Uterus (tissue), 2 donors: ENCODE data around the gene SNX5.

ENCODE experiments used
- CTCF ChIP-seq, 4 experiments: fragments of 200-600 bp in 2 of 4; fragments of 450-650 bp in 2 of 4; sonication (generic) in 2 of 4; IDR thresholded peaks; one replicate each; pipeline ENCODE4 v1.5.1; 2016 to 2019; ENCODE audit warnings: antibody characterized with exemption in 4 of 4, mild to moderate bottlenecking in 2 of 4, moderate library complexity in 1 of 4
- POLR2A ChIP-seq, 2 donors: fragments of 450-650 bp; IDR thresholded peaks; one replicate each; pipeline ENCODE4 v1.6.1; 2016; ENCODE audit warnings: antibody characterized with exemption in 2 of 2, mild to moderate bottlenecking in 1 of 2, moderate library complexity in 1 of 2

- peak in 1 of 4 experiments; percentile 6 for TF ChIP-seq CTCF (IDR thresholded peaks at IDR 0.05)
- TF ChIP-seq POLR2A (IDR thresholded peaks at IDR 0.05): no peak
Observed at GRCh38 chr20:17896771-17897369, 71.7 kb downstream of the SNX5 start.
